Kidney epithelial cell (primary cell): ENCODE data around the gene DHDDS. TPM values are rescaled to one million over a fixed set of nuclear protein-coding genes. Genes with fewer than 3 reads are reported as not detected.
"Not testable (repeated sequence)": the region's sequence is repeated elsewhere in the genome, so short reads cannot be mapped to it uniquely, and the experiment has no call there.

Experiments
- DNase-seq: peaks from one replicate; pipeline ENCODE4 v3.0.0-alpha.2; 2010; ENCODE audit warnings: low read depth
- H3K27me3 ChIP-seq: 2 replicates; pipeline ENCODE4 v1.6.0; 2011; ENCODE audit warnings: low read length; ENCODE audit not compliant: control insufficient read depth, insufficient read depth
- H3K36me3 ChIP-seq: 2 replicates; pipeline ENCODE4 v1.5.1; 2011; ENCODE audit warnings: low read length; ENCODE audit not compliant: control insufficient read depth, insufficient read depth
- H3K4me3 ChIP-seq: 2 replicates; pipeline ENCODE4 v1.5.1; 2011; ENCODE audit warnings: low read depth, mild to moderate bottlenecking, control low read depth, low read length
- total RNA-seq: library from RNA; depleted of rRNA; stranded (reverse); fragments of >200 nt; gene quantifications from 2 replicates; pipeline ENCODE4 v1.2.3, GENCODE V29; 2015
- TF ChIP-seq, protein P1 (sequence below): IDR thresholded peaks from 2 replicates; pipeline ENCODE4 v1.5.1; 2011; ENCODE audit warnings: mild to moderate bottlenecking, moderate library complexity, low read length, control low read depth, inconsistent platforms; ENCODE audit not compliant: insufficient read depth, poor library complexity, severe bottlenecking

DHDDS gene
- total RNA-seq = 43.8 and 52.7 TPM in 2 replicates

GRCh38 chr1:26431979-26432695 lies at the start of gene DHDDS:
DHDDS (plus strand) TSS chr1:26432321; CDS start chr1:26432946, 625 bp downstream.
- H3K27me3 ChIP-seq = no peaks in the 10 kb centered on the region
- TF ChIP-seq, protein P1, sequence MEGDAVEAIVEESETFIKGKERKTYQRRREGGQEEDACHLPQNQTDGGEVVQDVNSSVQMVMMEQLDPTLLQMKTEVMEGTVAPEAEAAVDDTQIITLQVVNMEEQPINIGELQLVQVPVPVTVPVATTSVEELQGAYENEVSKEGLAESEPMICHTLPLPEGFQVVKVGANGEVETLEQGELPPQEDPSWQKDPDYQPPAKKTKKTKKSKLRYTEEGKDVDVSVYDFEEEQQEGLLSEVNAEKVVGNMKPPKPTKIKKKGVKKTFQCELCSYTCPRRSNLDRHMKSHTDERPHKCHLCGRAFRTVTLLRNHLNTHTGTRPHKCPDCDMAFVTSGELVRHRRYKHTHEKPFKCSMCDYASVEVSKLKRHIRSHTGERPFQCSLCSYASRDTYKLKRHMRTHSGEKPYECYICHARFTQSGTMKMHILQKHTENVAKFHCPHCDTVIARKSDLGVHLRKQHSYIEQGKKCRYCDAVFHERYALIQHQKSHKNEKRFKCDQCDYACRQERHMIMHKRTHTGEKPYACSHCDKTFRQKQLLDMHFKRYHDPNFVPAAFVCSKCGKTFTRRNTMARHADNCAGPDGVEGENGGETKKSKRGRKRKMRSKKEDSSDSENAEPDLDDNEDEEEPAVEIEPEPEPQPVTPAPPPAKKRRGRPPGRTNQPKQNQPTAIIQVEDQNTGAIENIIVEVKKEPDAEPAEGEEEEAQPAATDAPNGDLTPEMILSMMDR = no peak
- DNase-seq = peak; percentile 80
- H3K4me3 ChIP-seq = peak within 1 kb of the TSS; percentile 89
- H3K36me3 ChIP-seq = no peaks in the 10 kb centered on the region

GRCh38 chr1:26384076-26384475 lies 48.0 kb upstream of the DHDDS start:
- TF ChIP-seq, protein P1 = no peak
- H3K4me3 ChIP-seq = no peak overlapping the region
- H3K27me3 ChIP-seq = no peaks in the 10 kb centered on the region

DNA sequence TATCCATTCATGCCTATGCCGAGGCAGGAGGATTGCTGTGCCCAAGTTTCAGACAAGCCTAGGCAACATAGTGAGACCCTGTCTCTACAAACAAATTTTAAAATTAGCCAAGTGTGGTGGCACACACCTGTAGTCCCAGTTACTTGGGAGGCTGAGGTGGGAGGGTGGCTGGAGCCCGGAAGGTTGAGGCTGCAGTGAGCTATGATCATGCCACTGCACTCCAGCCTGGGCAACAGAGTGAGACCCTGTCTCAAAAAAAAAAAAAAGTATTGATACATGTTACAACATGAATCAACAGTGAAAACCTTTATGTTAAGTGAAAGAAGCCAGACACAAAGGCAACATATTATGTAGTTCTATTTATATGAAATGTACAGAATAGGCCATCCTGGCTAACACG lies 47.1 kb upstream of the DHDDS start:
- H3K27me3 ChIP-seq, H3K36me3 ChIP-seq, DNase-seq, H3K4me3 ChIP-seq: not testable (repeated sequence)

More at GRCh38 chr1:26384076-26384475, 48.0 kb upstream of the DHDDS start:
- DNase-seq = no peak
- no peaks in the 10 kb centered on the region for H3K36me3 ChIP-seq

GRCh38 chr1:26387447-26387846 lies 44.7 kb upstream of the DHDDS start:
- DNase-seq = no peak
- no peak overlapping the region for H3K4me3 ChIP-seq
- no peaks in the 10 kb centered on the region for H3K36me3 ChIP-seq
- TF ChIP-seq, protein P1 = no peak
- H3K27me3 ChIP-seq = no peaks in the 10 kb centered on the region

GRCh38 chr1:26388791-26389445 lies 43.2 kb upstream of the DHDDS start:
- Histone ChIP-seq H3K4me3 (no peak overlapping the region), H3K27me3 (no peaks in the 10 kb centered on the region), H3K36me3 (no peaks in the 10 kb centered on the region)
- no peak for DNase-seq
- TF ChIP-seq, protein P1 = no peak

- DNase-seq = no peak
- no peaks in the 10 kb centered on the region for H3K27me3 ChIP-seq
- H3K36me3 ChIP-seq = no peaks in the 10 kb centered on the region
- TF ChIP-seq, protein P1 = no peak
- H3K4me3 ChIP-seq = no peak overlapping the region
Observed at GRCh38 chr1:26389604-26390247, 42.4 kb upstream of the DHDDS start.
